ENCODE data around the gene PINLYP. TPM values are rescaled to one million over a fixed set of nuclear protein-coding genes. Genes with fewer than 3 reads are reported as not detected.

PINLYP gene
- total RNA-seq, 2 experiments from 2014 or later = 0.40 to 4.9 TPM

GRCh38 chr19:43548706-43549105 is 26.9 kb upstream of the PINLYP start:
- Histone ChIP-seq H3K27ac (ENCODE audit: low read depth, low read length, poor library complexity, severe bottlenecking) (no peak overlapping the region), H3K9me3 (ENCODE audit: low read length) (no peaks in the 10 kb centered on the region), H3K4me2 (ENCODE audit: low read length) (no peak overlapping the region), H3K9me2 (ENCODE audit: insufficient read depth, low read length) (no peaks in the 10 kb centered on the region), H3K79me2 (ENCODE audit: insufficient read depth, low read depth, low read length) (no peaks in the 10 kb centered on the region), H3K4me3 (ENCODE audit: low read depth, low read length, poor library complexity, severe bottlenecking) (no peak overlapping the region), H2AFZ (ENCODE audit: low read length) (no peak overlapping the region), H3K4me1 (ENCODE audit: insufficient read depth, low read length, poor library complexity, severe bottlenecking) (no peaks in the 10 kb centered on the region), H4K20me1 (ENCODE audit: insufficient read depth, low read length) (no peaks in the 10 kb centered on the region), H3K36me3 (ENCODE audit: insufficient read depth, low read length) (peaks cover 43% of the 10 kb centered on the region)
- TF ChIP-seq CTCF (conservative IDR thresholded peaks at IDR 0.05; ENCODE audit: low read length) = no peak
- no peak for TF ChIP-seq EZH2phosphoT487 (IDR thresholded peaks at IDR 0.05; ENCODE audit: borderline replicate concordance, low read depth, low read length)
- intact Hi-C loops (cut with micrococcal nuclease; ENCODE audit: unreplicated experiment) = no loop called here
- CTCF ChIA-PET (ENCODE audit: unreplicated experiment) = no interaction called here
- DNase-seq (ENCODE audit: low spot score) = no peak
- BruUV-seq (replicated peaks) = no TSS peak
- POLR2A ChIA-PET = interaction anchor here (0.5 kb wide), 1 partner anchor 21 kb away, joined by 3 read pairs; no protein-coding TSS in a partner anchor

- Histone ChIP-seq H2AFZ (ENCODE audit: low read length) (no peak overlapping the region), H4K20me1 (ENCODE audit: insufficient read depth, low read length) (no peaks in the 10 kb centered on the region), H3K4me3 (ENCODE audit: low read depth, low read length, poor library complexity, severe bottlenecking) (no peak overlapping the region), H3K9me3 (ENCODE audit: low read length) (no peaks in the 10 kb centered on the region), H3K4me1 (ENCODE audit: insufficient read depth, low read length, poor library complexity, severe bottlenecking) (no peaks in the 10 kb centered on the region), H3K9me2 (ENCODE audit: insufficient read depth, low read length) (no peaks in the 10 kb centered on the region), H3K36me3 (ENCODE audit: insufficient read depth, low read length) (peaks cover 61% of the 10 kb centered on the region), H3K79me2 (ENCODE audit: insufficient read depth, low read depth, low read length) (no peaks in the 10 kb centered on the region), H3K27ac (ENCODE audit: low read depth, low read length, poor library complexity, severe bottlenecking) (no peak overlapping the region), H3K4me2 (ENCODE audit: low read length) (no peak overlapping the region)
- TF ChIP-seq CTCF (conservative IDR thresholded peaks at IDR 0.05; ENCODE audit: low read length) (no peak), EZH2phosphoT487 (IDR thresholded peaks at IDR 0.05; ENCODE audit: borderline replicate concordance, low read depth, low read length) (no peak)
- intact Hi-C loops (cut with micrococcal nuclease; ENCODE audit: unreplicated experiment) = no loop called here
- no peak for DNase-seq (ENCODE audit: low spot score)
- ChIA-PET CTCF (ENCODE audit: unreplicated experiment) (no interaction called here), POLR2A (no interaction called here)
- BruUV-seq (replicated peaks) = no TSS peak
These were observed 24.0 kb upstream of the PINLYP start for GRCh38 chr19:43551399-43552197.

- BruUV-seq (replicated peaks) = no TSS peak
- H2AFZ ChIP-seq (ENCODE audit: low read length) = no peak overlapping the region
- no peak for DNase-seq (ENCODE audit: low spot score)
- peaks cover 61% of the 10 kb centered on the region for H3K36me3 ChIP-seq (ENCODE audit: insufficient read depth, low read length)
- H4K20me1 ChIP-seq (ENCODE audit: insufficient read depth, low read length) = no peaks in the 10 kb centered on the region
- ChIA-PET CTCF (ENCODE audit: unreplicated experiment) (no interaction called here), POLR2A (interaction anchor here (0.6 kb wide), 1 partner anchor 628 kb away, joined by 5 read pairs; no protein-coding TSS in a partner anchor)
- no peaks in the 10 kb centered on the region for H3K9me3 ChIP-seq (ENCODE audit: low read length)
- no peak overlapping the region for H3K27ac ChIP-seq (ENCODE audit: low read depth, low read length, poor library complexity, severe bottlenecking)
- TF ChIP-seq CTCF (conservative IDR thresholded peaks at IDR 0.05; ENCODE audit: low read length) = no peak
- TF ChIP-seq EZH2phosphoT487 (IDR thresholded peaks at IDR 0.05; ENCODE audit: borderline replicate concordance, low read depth, low read length) = no peak
- H3K9me2 ChIP-seq (ENCODE audit: insufficient read depth, low read length) = no peaks in the 10 kb centered on the region
- no peaks in the 10 kb centered on the region for H3K79me2 ChIP-seq (ENCODE audit: insufficient read depth, low read depth, low read length)
- H3K4me2 ChIP-seq (ENCODE audit: low read length) = no peak overlapping the region
- no peak overlapping the region for H3K4me3 ChIP-seq (ENCODE audit: low read depth, low read length, poor library complexity, severe bottlenecking)
- intact Hi-C loops (cut with micrococcal nuclease; ENCODE audit: unreplicated experiment) = no loop called here
- H3K4me1 ChIP-seq (ENCODE audit: insufficient read depth, low read length, poor library complexity, severe bottlenecking) = no peaks in the 10 kb centered on the region
These were observed 23.5 kb upstream of the PINLYP start for GRCh38 chr19:43552198-43552450.
